DND-41 (cell line): ENCODE results near the gene TRAF3IP1.

Source experiments
- ATAC-seq: fragments of 200-7000 bp; cut with Tn5 transposase; 3 replicates; pipeline ENCODE4 v1.9.1; 2021; ENCODE audit warnings: low read depth; ENCODE audit not compliant: insufficient read depth
- DNase-seq: peaks from one replicate; pipeline ENCODE4 v3.0.0-alpha.2; 2020
- H2AFZ ChIP-seq: 2 replicates; pipeline ENCODE4 v1.6.0; 2012; ENCODE audit warnings: low read depth, low read length
- H3K27ac ChIP-seq: 2 replicates; pipeline ENCODE4 v1.5.1; 2012; ENCODE audit warnings: low read length, inconsistent platforms
- H3K27me3 ChIP-seq: fragments of 200-600 bp; sonication (generic); 2 replicates; pipeline ENCODE4 v1.6.0; 2012; ENCODE audit warnings: low read length, mild to moderate bottlenecking, inconsistent platforms; ENCODE audit not compliant: insufficient read depth, poor library complexity
- H3K36me3 ChIP-seq: 2 replicates; pipeline ENCODE4 v1.5.1; 2012; ENCODE audit warnings: low read length, inconsistent platforms; ENCODE audit not compliant: insufficient read depth
- H3K4me1 ChIP-seq: 2 replicates; pipeline ENCODE4 v1.5.1; 2012; ENCODE audit warnings: mild to moderate bottlenecking, low read length; ENCODE audit not compliant: insufficient read depth
- H3K4me2 ChIP-seq: 2 replicates; pipeline ENCODE4 v1.6.0; 2012; ENCODE audit warnings: mild to moderate bottlenecking, moderate library complexity, low read length, inconsistent platforms; ENCODE audit not compliant: insufficient read depth
- H3K4me3 ChIP-seq, 2 experiments: fragments of 200-600 bp in 1 of 2; shearing (Covaris generic) in 1 of 2; 2 replicates each; pipeline ENCODE4 v1.5.1; 2012 to 2016; ENCODE audit warnings: inconsistent platforms in 2 of 2, low read length in 2 of 2, mild to moderate bottlenecking in 2 of 2, low read depth in 1 of 2, moderate library complexity in 1 of 2
- H3K79me2 ChIP-seq: 2 replicates; pipeline ENCODE4 v1.6.0; 2012; ENCODE audit warnings: low read length, inconsistent platforms; ENCODE audit not compliant: insufficient read depth
- H3K9ac ChIP-seq: 2 replicates; pipeline ENCODE4 v1.6.0; 2012; ENCODE audit warnings: low read depth, mild to moderate bottlenecking, inconsistent platforms, low read length, moderate library complexity
- H3K9me3 ChIP-seq: 2 replicates; pipeline ENCODE4 v1.5.1; 2012; ENCODE audit warnings: low read length, moderate library complexity, mild to moderate bottlenecking, inconsistent platforms; ENCODE audit not compliant: insufficient read depth, severe bottlenecking
- H4K20me1 ChIP-seq: 2 replicates; pipeline ENCODE4 v1.6.0; 2012; ENCODE audit warnings: low read length; ENCODE audit not compliant: insufficient read depth
- EZH2 ChIP-seq: IDR thresholded peaks from 3 replicates; pipeline ENCODE4 v1.6.1; 2012; ENCODE audit warnings: borderline replicate concordance, low read depth, mild to moderate bottlenecking, moderate library complexity, low read length, inconsistent platforms; ENCODE audit not compliant: severe bottlenecking
- TF ChIP-seq, protein P1 (sequence below): IDR thresholded peaks from 2 replicates; pipeline ENCODE4 v1.5.1; 2012; ENCODE audit warnings: borderline replicate concordance, low read length, moderate library complexity, mild to moderate bottlenecking; ENCODE audit not compliant: poor library complexity, severe bottlenecking; ENCODE audit errors: extremely low read depth

The TRAF3IP1 gene

DNA sequence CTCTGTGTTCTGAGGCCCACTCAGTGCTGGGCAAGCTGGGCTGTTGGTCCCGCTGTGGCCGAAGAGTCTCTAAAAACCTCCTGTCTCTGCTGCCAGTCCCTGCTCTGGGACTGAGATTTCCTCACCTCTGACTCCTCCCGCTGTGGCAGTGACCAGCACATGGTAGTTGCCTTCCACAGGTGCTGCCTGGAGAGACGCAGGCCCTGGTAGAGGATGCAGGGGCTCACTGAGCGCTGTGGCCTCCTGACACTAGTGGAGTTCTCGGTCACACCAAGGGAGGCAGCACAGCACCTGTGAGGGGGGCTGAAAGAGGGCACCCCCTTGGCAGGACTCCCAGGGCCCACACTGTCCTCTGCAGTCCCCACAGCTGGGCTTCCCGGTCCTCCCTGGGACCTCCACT is 102.6 kb downstream of the TRAF3IP1 start:
- Histone ChIP-seq H4K20me1 (peaks cover 9% of the 10 kb centered on the region; the same call in 1 of the 2 replicates), H3K36me3 (peaks cover 6% of the 10 kb centered on the region; the same call in 1 of the 2 replicates), H3K4me3 (no peak overlapping the region), H3K79me2 (peaks cover 21% of the 10 kb centered on the region), H3K4me1 (peaks cover 20% of the 10 kb centered on the region), H3K27me3 (no peaks in the 10 kb centered on the region), H3K4me2 (no peak overlapping the region), H3K9me3 (no peaks in the 10 kb centered on the region), H3K9ac (no peak overlapping the region), H2AFZ (no peak overlapping the region), H3K27ac (no peak overlapping the region)
- TF ChIP-seq, protein P1, sequence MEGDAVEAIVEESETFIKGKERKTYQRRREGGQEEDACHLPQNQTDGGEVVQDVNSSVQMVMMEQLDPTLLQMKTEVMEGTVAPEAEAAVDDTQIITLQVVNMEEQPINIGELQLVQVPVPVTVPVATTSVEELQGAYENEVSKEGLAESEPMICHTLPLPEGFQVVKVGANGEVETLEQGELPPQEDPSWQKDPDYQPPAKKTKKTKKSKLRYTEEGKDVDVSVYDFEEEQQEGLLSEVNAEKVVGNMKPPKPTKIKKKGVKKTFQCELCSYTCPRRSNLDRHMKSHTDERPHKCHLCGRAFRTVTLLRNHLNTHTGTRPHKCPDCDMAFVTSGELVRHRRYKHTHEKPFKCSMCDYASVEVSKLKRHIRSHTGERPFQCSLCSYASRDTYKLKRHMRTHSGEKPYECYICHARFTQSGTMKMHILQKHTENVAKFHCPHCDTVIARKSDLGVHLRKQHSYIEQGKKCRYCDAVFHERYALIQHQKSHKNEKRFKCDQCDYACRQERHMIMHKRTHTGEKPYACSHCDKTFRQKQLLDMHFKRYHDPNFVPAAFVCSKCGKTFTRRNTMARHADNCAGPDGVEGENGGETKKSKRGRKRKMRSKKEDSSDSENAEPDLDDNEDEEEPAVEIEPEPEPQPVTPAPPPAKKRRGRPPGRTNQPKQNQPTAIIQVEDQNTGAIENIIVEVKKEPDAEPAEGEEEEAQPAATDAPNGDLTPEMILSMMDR: no peak
- no peak for TF ChIP-seq EZH2
- no peak for DNase-seq
- no peak for ATAC-seq

DNA sequence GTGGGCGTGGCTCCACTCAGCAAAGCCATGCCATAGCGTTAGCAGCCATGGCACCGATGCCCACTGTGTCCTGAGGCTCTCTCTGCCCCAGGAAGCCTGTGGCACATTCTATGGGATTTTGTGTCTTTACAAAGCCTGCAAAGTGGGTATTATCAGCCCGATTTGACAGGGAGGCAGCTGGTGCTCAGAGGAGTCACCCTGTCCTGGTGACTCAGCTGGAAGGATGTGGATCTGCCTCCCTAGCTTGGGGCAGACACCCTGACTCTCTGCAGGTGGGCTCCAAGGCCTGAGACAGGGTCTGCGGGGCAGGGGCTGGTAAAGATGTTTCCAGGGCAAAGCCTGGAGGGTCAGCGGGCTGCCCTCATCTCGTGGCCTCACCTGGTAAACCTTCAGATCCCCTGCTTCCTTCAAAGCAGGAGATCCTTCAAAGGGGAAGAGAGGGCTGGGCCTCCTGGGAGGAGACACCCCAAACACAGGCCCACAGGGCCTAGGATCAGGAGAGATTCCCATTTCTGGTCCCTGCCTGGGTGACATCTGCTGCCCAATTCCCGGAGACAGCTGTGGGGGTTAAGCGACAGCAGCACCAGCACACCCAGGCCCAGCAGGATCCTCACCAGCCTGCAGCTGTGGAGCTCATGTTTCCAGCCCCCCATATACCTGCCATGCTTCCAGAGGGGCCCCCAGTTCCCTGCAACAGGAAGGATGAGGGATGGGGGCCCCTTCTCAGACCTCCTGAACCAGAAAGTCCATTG is 103.4 kb downstream of the TRAF3IP1 start:
- Histone ChIP-seq H3K27me3 (no peaks in the 10 kb centered on the region), H3K27ac (no peak overlapping the region), H3K4me3 (no peak overlapping the region), H3K9ac (no peak overlapping the region), H3K9me3 (no peaks in the 10 kb centered on the region), H3K4me1 (peaks cover 28% of the 10 kb centered on the region), H4K20me1 (peaks cover 12% of the 10 kb centered on the region; the same call in 1 of the 2 replicates), H3K36me3 (peaks cover 6% of the 10 kb centered on the region; the same call in 1 of the 2 replicates), H3K4me2 (no peak overlapping the region), H3K79me2 (peaks cover 29% of the 10 kb centered on the region), H2AFZ (no peak overlapping the region)
- DNase-seq (no peak), ATAC-seq (no peak)
- TF ChIP-seq, protein P1: no peak
- TF ChIP-seq EZH2: no peak

DNA sequence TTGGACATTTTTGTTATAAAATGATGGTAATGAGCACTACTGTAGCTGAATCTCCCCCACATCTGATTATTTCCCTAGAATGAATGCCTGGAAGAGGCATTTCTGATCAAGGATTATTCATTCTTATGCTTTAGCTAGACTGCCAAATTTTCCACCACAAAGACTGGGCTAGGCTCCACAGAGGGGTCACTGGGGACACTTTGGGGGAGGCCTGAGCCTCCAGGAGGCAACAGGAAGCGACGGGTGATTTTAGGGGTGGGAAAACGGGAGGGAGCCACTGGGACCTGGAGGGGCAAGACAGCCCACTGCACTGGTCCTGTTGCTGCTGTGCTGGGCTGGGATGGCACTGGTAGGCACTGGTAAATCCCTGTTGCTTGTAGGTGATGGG is 104.0 kb downstream of the TRAF3IP1 start:
- no peak overlapping the region for H3K4me2 ChIP-seq
- ATAC-seq (no peak), DNase-seq (no peak)
- no peak overlapping the region for H3K9ac ChIP-seq
- H2AFZ ChIP-seq: no peak overlapping the region
- no peaks in the 10 kb centered on the region for H3K9me3 ChIP-seq
- no peak for TF ChIP-seq EZH2
- TF ChIP-seq, protein P1: no peak
- no peak overlapping the region for H3K27ac ChIP-seq
- peaks cover 35% of the 10 kb centered on the region for H3K79me2 ChIP-seq
- peaks cover 34% of the 10 kb centered on the region for H3K4me1 ChIP-seq
- H4K20me1 ChIP-seq: peaks cover 12% of the 10 kb centered on the region; the same call in 1 of the 2 replicates
- H3K36me3 ChIP-seq: peaks cover 6% of the 10 kb centered on the region; the same call in 1 of the 2 replicates
- H3K27me3 ChIP-seq: no peaks in the 10 kb centered on the region
- no peak overlapping the region for H3K4me3 ChIP-seq
